ENCODE results near the gene RPA3. TPM values are rescaled to one million over a fixed set of nuclear protein-coding genes. Genes with fewer than 3 reads are reported as not detected.

Gene RPA3
- total RNA-seq, 1 experiment from 2014 or later, result 44.2 TPM

GRCh38 chr7:7688310-7688709 is 30.1 kb downstream of the RPA3 start:
- no TSS peak for BruUV-seq (replicated peaks)
- no peaks in the 10 kb centered on the region for H3K27me3 Mint-ChIP-seq (ENCODE audit: insufficient read depth, unreplicated experiment)
- H3K4me3 Mint-ChIP-seq (ENCODE audit: unreplicated experiment), result no peak overlapping the region
- H3K4me1 Mint-ChIP-seq (ENCODE audit: insufficient read depth, unreplicated experiment), result peaks cover 5% of the 10 kb centered on the region
- ChIA-PET CTCF (interaction anchor here (0.7 to 2.1 kb wide), 4 partner anchors 58 to 347 kb away, joined by 3 to 6 read pairs (median 3); no protein-coding TSS in a partner anchor), POLR2A (interaction anchor here (1.0 to 1.5 kb wide), 3 partner anchors 16 to 35 kb away, joined by 4 to 5 read pairs (median 4); no protein-coding TSS in a partner anchor)
- TF ChIP-seq CTCF (IDR thresholded peaks at IDR 0.05; ENCODE audit: unreplicated experiment), result no peak
- intact Hi-C loops (cut with micrococcal nuclease), result no loop called here
- DNase-seq (ENCODE audit: unreplicated experiment), result no peak
- H3K36me3 Mint-ChIP-seq (ENCODE audit: insufficient read depth, unreplicated experiment), result no peaks in the 10 kb centered on the region
- H3K9me3 Mint-ChIP-seq (ENCODE audit: unreplicated experiment), result no peaks in the 10 kb centered on the region
- no peak overlapping the region for H3K27ac Mint-ChIP-seq (ENCODE audit: low read depth, unreplicated experiment)

GRCh38 chr7:7687800-7688199 is 30.6 kb downstream of the RPA3 start:
- H3K36me3 Mint-ChIP-seq (ENCODE audit: insufficient read depth, unreplicated experiment), result no peaks in the 10 kb centered on the region
- intact Hi-C loops (cut with micrococcal nuclease), result no loop called here
- peaks cover 5% of the 10 kb centered on the region for H3K4me1 Mint-ChIP-seq (ENCODE audit: insufficient read depth, unreplicated experiment)
- no peak for DNase-seq (ENCODE audit: unreplicated experiment)
- no peak overlapping the region for H3K4me3 Mint-ChIP-seq (ENCODE audit: unreplicated experiment)
- H3K27me3 Mint-ChIP-seq (ENCODE audit: insufficient read depth, unreplicated experiment), result no peaks in the 10 kb centered on the region
- no peak for TF ChIP-seq CTCF (IDR thresholded peaks at IDR 0.05; ENCODE audit: unreplicated experiment)
- H3K27ac Mint-ChIP-seq (ENCODE audit: low read depth, unreplicated experiment), result no peak overlapping the region
- ChIA-PET CTCF (interaction anchor here (0.7 to 2.1 kb wide), 4 partner anchors 76 to 529 kb away, joined by 3 to 6 read pairs (median 3); no protein-coding TSS in a partner anchor), POLR2A (interaction anchor here (0.8 to 1.3 kb wide), 4 partner anchors 11 to 46 kb away, joined by 3 to 5 read pairs (median 4); no protein-coding TSS in a partner anchor)
- BruUV-seq (replicated peaks), result no TSS peak
- no peaks in the 10 kb centered on the region for H3K9me3 Mint-ChIP-seq (ENCODE audit: unreplicated experiment)

- Mint-ChIP-seq H3K27me3 (ENCODE audit: insufficient read depth, unreplicated experiment) (no peaks in the 10 kb centered on the region), H3K36me3 (ENCODE audit: insufficient read depth, unreplicated experiment) (no peaks in the 10 kb centered on the region), H3K4me3 (ENCODE audit: unreplicated experiment) (no peak overlapping the region), H3K27ac (ENCODE audit: low read depth, unreplicated experiment) (peak overlapping the region; percentile 63), H3K4me1 (ENCODE audit: insufficient read depth, unreplicated experiment) (peaks cover 5% of the 10 kb centered on the region), H3K9me3 (ENCODE audit: unreplicated experiment) (no peaks in the 10 kb centered on the region)
- intact Hi-C loops (cut with micrococcal nuclease), result no loop called here
- no peak for DNase-seq (ENCODE audit: unreplicated experiment)
- TF ChIP-seq CTCF (IDR thresholded peaks at IDR 0.05; ENCODE audit: unreplicated experiment), result no peak
- ChIA-PET CTCF (interaction anchor here (0.7 to 1.8 kb wide), 3 partner anchors 75 to 530 kb away, joined by 3 to 4 read pairs (median 3); no protein-coding TSS in a partner anchor), POLR2A (interaction anchor here (0.8 to 1.3 kb wide), 4 partner anchors 12 to 45 kb away, joined by 3 to 5 read pairs (median 4); no protein-coding TSS in a partner anchor)
- BruUV-seq (replicated peaks), result no TSS peak
Measured at GRCh38 chr7:7686811-7687508, 31.4 kb downstream of the RPA3 start.

GRCh38 chr7:7682861-7683260 is 35.5 kb downstream of the RPA3 start:
- BruUV-seq (replicated peaks), result no TSS peak

More at GRCh38 chr7:7682861-7683260, 35.5 kb downstream of the RPA3 start:
- ChIA-PET CTCF (interaction anchor here (1.2 to 2.6 kb wide), 2 partner anchors 36 to 353 kb away, joined by 3 to 23 read pairs; partner anchors contain the start of gene RPA3), POLR2A (interaction anchor here (0.6 to 3.7 kb wide), 8 partner anchors 10 to 513 kb away, joined by 3 to 60 read pairs (median 9); partner anchors contain the start of genes RPA3 and UMAD1)
- H3K9me3 Mint-ChIP-seq (ENCODE audit: unreplicated experiment), result peaks cover 7% of the 10 kb centered on the region
- peaks cover 15% of the 10 kb centered on the region for H3K4me1 Mint-ChIP-seq (ENCODE audit: insufficient read depth, unreplicated experiment)
- no peaks in the 10 kb centered on the region for H3K27me3 Mint-ChIP-seq (ENCODE audit: insufficient read depth, unreplicated experiment)
- TF ChIP-seq CTCF (IDR thresholded peaks at IDR 0.05; ENCODE audit: unreplicated experiment), result no peak
- intact Hi-C loops (cut with micrococcal nuclease), result loop anchor here (5.0 kb wide), 1 partner anchor 59 kb away; no protein-coding TSS in a partner anchor
- H3K27ac Mint-ChIP-seq (ENCODE audit: low read depth, unreplicated experiment), result no peak overlapping the region
- peaks cover 4% of the 10 kb centered on the region for H3K36me3 Mint-ChIP-seq (ENCODE audit: insufficient read depth, unreplicated experiment)
- H3K4me3 Mint-ChIP-seq (ENCODE audit: unreplicated experiment), result no peak overlapping the region
- no peak for DNase-seq (ENCODE audit: unreplicated experiment)

Measured in MCF 10A (cell line).